Loucy (cell line): ENCODE data around the gene FAM83F.

Experiments
- H2AFZ ChIP-seq: fragments of 200-600 bp; sonication (generic); 2 replicates; pipeline ENCODE4 v1.6.0; 2016; ENCODE audit warnings: antibody characterized with exemption, mild to moderate bottlenecking, low read length, moderate library complexity
- H3F3A ChIP-seq: fragments of 200-600 bp; 2 replicates; pipeline ENCODE4 v1.6.0; 2016; ENCODE audit warnings: antibody characterized with exemption, low read depth, mild to moderate bottlenecking
- H3K27me3 ChIP-seq: fragments of 200-600 bp; sonication (generic); 2 replicates; pipeline ENCODE4 v1.6.1; 2014; ENCODE audit warnings: low read length, mild to moderate bottlenecking; ENCODE audit not compliant: insufficient read depth, poor library complexity, severe bottlenecking
- H3K36me3 ChIP-seq: fragments of 200-600 bp; sonication (generic); 2 replicates; pipeline ENCODE4 v1.6.1; 2016; ENCODE audit warnings: low read length; ENCODE audit not compliant: insufficient read depth
- H3K4me1 ChIP-seq: fragments of 200-600 bp; sonication (generic); 2 replicates; pipeline ENCODE4 v1.5.1; 2014; ENCODE audit warnings: low read length, mild to moderate bottlenecking; ENCODE audit not compliant: insufficient read depth, poor library complexity, severe bottlenecking
- H3K4me2 ChIP-seq: fragments of 200-600 bp; sonication (generic); 2 replicates; pipeline ENCODE4 v1.6.0; 2014; ENCODE audit warnings: antibody characterized with exemption, low read length, low read depth, mild to moderate bottlenecking; ENCODE audit not compliant: poor library complexity, severe bottlenecking
- H3K4me3 ChIP-seq: fragments of 200-600 bp; sonication (generic); 2 replicates; pipeline ENCODE4 v1.5.1; 2014; ENCODE audit warnings: low read length, mild to moderate bottlenecking, mixed read lengths; ENCODE audit not compliant: poor library complexity, severe bottlenecking
- H3K79me2 ChIP-seq: fragments of 200-600 bp; sonication (generic); 2 replicates; pipeline ENCODE4 v1.6.1; 2014; ENCODE audit warnings: low read length; ENCODE audit not compliant: insufficient read depth
- H3K9ac ChIP-seq: fragments of 200-600 bp; sonication (generic); 2 replicates; pipeline ENCODE4 v1.6.0; 2014; ENCODE audit warnings: mild to moderate bottlenecking, low read depth, low read length, moderate library complexity; ENCODE audit not compliant: poor library complexity, severe bottlenecking
- H3K9me2 ChIP-seq: fragments of 200-600 bp; sonication (generic); replicated peaks from 2 replicates; pipeline ENCODE4 v1.6.1; 2016; ENCODE audit warnings: low read depth, low read length, mixed read lengths
- H3K9me3 ChIP-seq: fragments of 200-600 bp; sonication (generic); 2 replicates; pipeline ENCODE4 v1.6.1; 2014; ENCODE audit warnings: mild to moderate bottlenecking, antibody characterized with exemption, low read length, low read depth; ENCODE audit not compliant: insufficient read depth
- H4K20me1 ChIP-seq: fragments of 200-600 bp; sonication (generic); 2 replicates; pipeline ENCODE4 v1.6.0; 2014; ENCODE audit warnings: antibody characterized with exemption, low read length, mild to moderate bottlenecking; ENCODE audit not compliant: insufficient read depth, poor library complexity, severe bottlenecking
- CTCF ChIP-seq: fragments of 200-600 bp; sonication (generic); conservative IDR thresholded peaks from 2 replicates; pipeline ENCODE4 v1.5.1; 2014; ENCODE audit warnings: mild to moderate bottlenecking, antibody characterized with exemption, low read length
- EZH2phosphoT487 ChIP-seq: fragments of 200-600 bp; IDR thresholded peaks from 2 replicates; pipeline ENCODE4 v1.6.1; 2018; ENCODE audit warnings: antibody characterized with exemption, mild to moderate bottlenecking, moderate library complexity, borderline replicate concordance

FAM83F gene

DNA sequence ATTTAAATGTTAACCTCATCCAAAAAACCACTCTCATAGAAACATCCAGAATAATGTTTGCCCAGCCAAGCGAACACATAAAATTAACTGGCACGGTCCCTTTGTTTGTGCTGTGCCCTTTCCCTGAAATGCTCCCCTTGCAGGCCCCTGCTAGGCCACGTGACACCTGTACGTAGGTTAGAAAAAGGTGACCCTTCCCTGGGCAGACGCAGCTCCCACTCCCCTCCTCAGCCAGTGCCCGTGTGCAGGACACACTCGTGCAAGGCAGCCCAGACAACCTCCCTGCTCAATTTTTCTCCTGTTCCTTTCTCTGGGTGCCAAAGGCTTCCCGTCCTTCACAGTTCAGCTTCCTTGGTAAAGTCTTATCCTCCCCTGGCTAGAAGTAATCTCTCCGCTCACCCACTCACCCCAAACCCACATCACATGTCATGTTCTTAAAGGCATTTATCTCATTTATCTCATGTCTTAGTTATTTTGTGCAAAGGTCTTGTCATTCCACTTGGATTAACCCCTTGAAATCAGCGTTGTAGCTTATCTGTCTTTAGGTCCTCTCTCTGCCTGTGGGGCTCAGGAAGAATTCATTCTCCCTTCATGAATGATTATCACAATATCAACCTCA lies 20.7 kb downstream of the FAM83F start:
- TF ChIP-seq CTCF, result no peak
- TF ChIP-seq EZH2phosphoT487, result no peak
- Histone ChIP-seq H3K9me2 (no peaks in the 10 kb centered on the region), H3K27me3 (no peaks in the 10 kb centered on the region), H3F3A (no peaks in the 10 kb centered on the region), H2AFZ (no peak overlapping the region), H4K20me1 (no peaks in the 10 kb centered on the region), H3K4me2 (no peak overlapping the region), H3K9ac (no peak overlapping the region), H3K4me1 (peaks cover 6% of the 10 kb centered on the region), H3K4me3 (no peak overlapping the region), H3K36me3 (no peaks in the 10 kb centered on the region), H3K79me2 (no peaks in the 10 kb centered on the region), H3K9me3 (no peaks in the 10 kb centered on the region)

GRCh38 chr22:40018051-40018450 lies 23.3 kb downstream of the FAM83F start:
- H3F3A ChIP-seq, result no peaks in the 10 kb centered on the region
- peaks cover 6% of the 10 kb centered on the region for H3K4me1 ChIP-seq
- no peaks in the 10 kb centered on the region for H3K79me2 ChIP-seq
- H3K4me2 ChIP-seq, result no peak overlapping the region
- no peak overlapping the region for H3K9ac ChIP-seq
- H3K27me3 ChIP-seq, result no peaks in the 10 kb centered on the region
- no peak for TF ChIP-seq EZH2phosphoT487
- TF ChIP-seq CTCF, result no peak
- no peaks in the 10 kb centered on the region for H3K9me2 ChIP-seq
- no peaks in the 10 kb centered on the region for H3K9me3 ChIP-seq
- no peaks in the 10 kb centered on the region for H4K20me1 ChIP-seq
- H3K36me3 ChIP-seq, result no peaks in the 10 kb centered on the region
- H2AFZ ChIP-seq, result peak overlapping the region; percentile 68
- no peak overlapping the region for H3K4me3 ChIP-seq

DNA sequence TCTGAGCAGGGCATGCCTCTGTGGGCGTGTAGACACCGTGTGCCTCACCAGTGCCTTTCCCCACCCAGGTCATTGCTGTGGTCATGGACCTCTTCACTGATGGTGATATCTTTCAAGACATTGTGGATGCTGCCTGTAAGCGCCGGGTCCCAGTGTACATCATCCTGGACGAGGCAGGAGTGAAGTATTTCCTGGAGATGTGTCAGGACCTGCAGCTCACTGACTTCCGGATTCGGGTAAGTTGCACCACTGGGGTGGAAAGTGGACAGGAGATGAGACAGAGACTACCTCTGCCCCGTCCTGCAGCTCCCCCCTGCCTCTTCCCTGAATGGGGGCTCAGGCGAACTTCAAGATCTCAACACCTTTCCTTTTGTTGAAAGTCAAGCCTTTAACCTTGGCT lies 24.3 kb downstream of the FAM83F start:
- TF ChIP-seq EZH2phosphoT487 (no peak), CTCF (no peak)

More for the DNA sequence above, 24.3 kb downstream of the FAM83F start:
- Histone ChIP-seq H3F3A (no peaks in the 10 kb centered on the region), H3K79me2 (no peaks in the 10 kb centered on the region), H3K27me3 (no peaks in the 10 kb centered on the region), H3K9ac (no peak overlapping the region), H3K9me2 (no peaks in the 10 kb centered on the region), H2AFZ (no peak overlapping the region), H3K36me3 (no peaks in the 10 kb centered on the region), H3K4me3 (no peak overlapping the region), H3K9me3 (no peaks in the 10 kb centered on the region), H3K4me2 (no peak overlapping the region), H4K20me1 (no peaks in the 10 kb centered on the region), H3K4me1 (peaks cover 6% of the 10 kb centered on the region)
